HepG2 (cell line): ENCODE results near the gene SOCS1. TPM values are rescaled to one million over a fixed set of nuclear protein-coding genes. Genes with fewer than 3 reads are reported as not detected.

Experiments
- FLYWCH1 ChIP-seq: sonication (generic); formaldehyde crosslinking; IDR thresholded peaks from 2 replicates; pipeline ENCODE4 v1.8.1; 2023; ENCODE audit warnings: mild to moderate bottlenecking, missing genetic modification reagents
- KLF12 ChIP-seq: sonication (generic); formaldehyde crosslinking; IDR thresholded peaks from 2 replicates; pipeline ENCODE4 v1.4.0; 2020; ENCODE audit warnings: missing genetic modification reagents, borderline replicate concordance
- MYC ChIP-seq: sonication (generic); formaldehyde crosslinking; IDR thresholded peaks from 2 replicates; pipeline ENCODE4 v1.9.0; 2021; ENCODE audit warnings: missing genetic modification reagents, borderline replicate concordance
- NFYC ChIP-seq: IDR thresholded peaks from 2 replicates; pipeline ENCODE4 v1.6.1; 2016; ENCODE audit warnings: missing genetic modification reagents, missing compliant biosample characterization
- SIX4 ChIP-seq: sonication (generic); formaldehyde crosslinking; IDR thresholded peaks from 2 replicates; pipeline ENCODE4 v1.4.0; 2020; ENCODE audit warnings: missing genetic modification reagents
- ZBTB7B ChIP-seq: sonication (generic); formaldehyde crosslinking; IDR thresholded peaks from 2 replicates; pipeline ENCODE4 v1.4.0; 2020; ENCODE audit warnings: missing genetic modification reagents
- ZIK1 ChIP-seq: sonication (generic); formaldehyde crosslinking; IDR thresholded peaks from 2 replicates; pipeline ENCODE4 v1.5.0; 2020; ENCODE audit warnings: mild to moderate bottlenecking, low read depth, missing genetic modification reagents, borderline replicate concordance
- ZNF567 ChIP-seq: sonication (generic); formaldehyde crosslinking; IDR thresholded peaks from 2 replicates; pipeline ENCODE4 v1.8.1; 2023; ENCODE audit warnings: mild to moderate bottlenecking, missing genetic modification reagents, borderline replicate concordance
- ZNF7 ChIP-seq: IDR thresholded peaks from 2 replicates; pipeline ENCODE4 v1.6.1; 2016; ENCODE audit warnings: missing biosample characterization, missing genetic modification reagents
- ZNF713 ChIP-seq: sonication (generic); formaldehyde crosslinking; IDR thresholded peaks from 2 replicates; pipeline ENCODE4 v1.4.0; 2020; ENCODE audit warnings: mild to moderate bottlenecking, missing genetic modification reagents
- ZNF773 ChIP-seq: sonication (generic); formaldehyde crosslinking; IDR thresholded peaks from 2 replicates; pipeline ENCODE4 v1.4.0; 2020; ENCODE audit warnings: missing genetic modification reagents, borderline replicate concordance
- ZNF878 ChIP-seq: sonication (generic); formaldehyde crosslinking; IDR thresholded peaks from 2 replicates; pipeline ENCODE4 v1.8.1; 2023; ENCODE audit warnings: mild to moderate bottlenecking, missing genetic modification reagents, moderate library complexity
- polyA plus RNA-seq, 8 experiments: library from polyadenylated mRNA; depleted of rRNA in 3 of 8; stranded (reverse) in 7 of 8; unstranded in 1 of 8; fragments of >200 nt; fragmentation: Illumina TruSeq in 4 of 8; extraction: Trizol in 4 of 8; gene quantifications; 2 replicates each; pipeline versions ENCODE4 v1.2.1 to v1.2.3, GENCODE V29; 2011 to 2016; ENCODE audit warnings: low read depth in 4 of 8, missing spikeins in 1 of 8, mixed read lengths in 1 of 8; ENCODE audit not compliant: insufficient read depth in 1 of 8
- total RNA-seq, 5 experiments: library from RNA; depleted of rRNA; stranded (reverse); fragments of >200 nt; fragmentation: Illumina TruSeq; extraction: Trizol; gene quantifications; 2 replicates each; pipeline ENCODE4 v1.2.3, GENCODE V29; 2016; ENCODE audit warnings: low read depth in 1 of 5
- TF ChIP-seq, protein P1 (sequence below): sonication (generic); formaldehyde crosslinking; IDR thresholded peaks from 2 replicates; pipeline ENCODE4 v1.4.0; 2020; ENCODE audit warnings: missing genetic modification reagents
- TF ChIP-seq, protein P2 (sequence below): IDR thresholded peaks from 2 replicates; pipeline ENCODE4 v1.6.1; 2012; ENCODE audit warnings: inconsistent platforms
- TF ChIP-seq, protein P3 (sequence below): sonication (generic); formaldehyde crosslinking; IDR thresholded peaks from 2 replicates; pipeline ENCODE4 v1.8.0; 2022; ENCODE audit warnings: mild to moderate bottlenecking, missing genetic modification reagents, moderate library complexity
- TF ChIP-seq, protein P4 (sequence below), 2 experiments: sonication (generic) in 1 of 2; formaldehyde crosslinking in 1 of 2; IDR thresholded peaks; 2 replicates each; pipeline versions ENCODE4 v1.6.1 to v1.9.0; 2014 to 2022; ENCODE audit warnings: antibody characterized with exemption in 1 of 2, borderline replicate concordance in 1 of 2, inconsistent platforms in 1 of 2, low read depth in 1 of 2, missing genetic modification reagents in 1 of 2
- TF ChIP-seq, protein P5 (sequence below), 2 experiments: fragments of 450-650 bp in 1 of 2; sonication (generic) in 1 of 2; formaldehyde crosslinking; IDR thresholded peaks; 2 replicates each; pipeline versions ENCODE4 v1.5.0 to v1.8.0; 2020 to 2022; ENCODE audit warnings: mild to moderate bottlenecking in 1 of 2, missing genetic modification reagents in 1 of 2
- TF ChIP-seq, protein P6 (sequence below): sonication (generic); formaldehyde crosslinking; IDR thresholded peaks from 2 replicates; pipeline ENCODE4 v1.8.0; 2022; ENCODE audit warnings: mild to moderate bottlenecking, missing genetic modification reagents; ENCODE audit not compliant: insufficient replicate concordance

SOCS1 gene
- total and polyA plus RNA-seq, 2 of the 13 experiments (the other 11 are each of a cell fraction or from before 2014, with no cell fraction given), result 5.3 to 6.3 TPM

- TF ChIP-seq, protein P1, sequence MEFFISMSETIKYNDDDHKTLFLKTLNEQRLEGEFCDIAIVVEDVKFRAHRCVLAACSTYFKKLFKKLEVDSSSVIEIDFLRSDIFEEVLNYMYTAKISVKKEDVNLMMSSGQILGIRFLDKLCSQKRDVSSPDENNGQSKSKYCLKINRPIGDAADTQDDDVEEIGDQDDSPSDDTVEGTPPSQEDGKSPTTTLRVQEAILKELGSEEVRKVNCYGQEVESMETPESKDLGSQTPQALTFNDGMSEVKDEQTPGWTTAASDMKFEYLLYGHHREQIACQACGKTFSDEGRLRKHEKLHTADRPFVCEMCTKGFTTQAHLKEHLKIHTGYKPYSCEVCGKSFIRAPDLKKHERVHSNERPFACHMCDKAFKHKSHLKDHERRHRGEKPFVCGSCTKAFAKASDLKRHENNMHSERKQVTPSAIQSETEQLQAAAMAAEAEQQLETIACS, result no peak
- TF ChIP-seq KLF12 (no peak), FLYWCH1 (no peak), ZNF773 (CRISPR knock-in tag) (no peak), MYC (CRISPR knock-in tag) (no peak), NFYC (CRISPR knock-in tag) (no peak), ZNF878 (CRISPR knock-in tag) (no peak), SIX4 (no peak), ZNF713 (CRISPR knock-in tag) (no peak), ZNF7 (CRISPR knock-in tag) (no peak), ZNF567 (no peak), ZBTB7B (no peak), ZIK1 (CRISPR knock-in tag) (no peak)
- TF ChIP-seq, protein P2, sequence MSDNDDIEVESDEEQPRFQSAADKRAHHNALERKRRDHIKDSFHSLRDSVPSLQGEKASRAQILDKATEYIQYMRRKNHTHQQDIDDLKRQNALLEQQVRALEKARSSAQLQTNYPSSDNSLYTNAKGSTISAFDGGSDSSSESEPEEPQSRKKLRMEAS, result no peak
- TF ChIP-seq, protein P3, sequence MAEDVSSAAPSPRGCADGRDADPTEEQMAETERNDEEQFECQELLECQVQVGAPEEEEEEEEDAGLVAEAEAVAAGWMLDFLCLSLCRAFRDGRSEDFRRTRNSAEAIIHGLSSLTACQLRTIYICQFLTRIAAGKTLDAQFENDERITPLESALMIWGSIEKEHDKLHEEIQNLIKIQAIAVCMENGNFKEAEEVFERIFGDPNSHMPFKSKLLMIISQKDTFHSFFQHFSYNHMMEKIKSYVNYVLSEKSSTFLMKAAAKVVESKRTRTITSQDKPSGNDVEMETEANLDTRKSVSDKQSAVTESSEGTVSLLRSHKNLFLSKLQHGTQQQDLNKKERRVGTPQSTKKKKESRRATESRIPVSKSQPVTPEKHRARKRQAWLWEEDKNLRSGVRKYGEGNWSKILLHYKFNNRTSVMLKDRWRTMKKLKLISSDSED, result no peak
- TF ChIP-seq, protein P4, sequence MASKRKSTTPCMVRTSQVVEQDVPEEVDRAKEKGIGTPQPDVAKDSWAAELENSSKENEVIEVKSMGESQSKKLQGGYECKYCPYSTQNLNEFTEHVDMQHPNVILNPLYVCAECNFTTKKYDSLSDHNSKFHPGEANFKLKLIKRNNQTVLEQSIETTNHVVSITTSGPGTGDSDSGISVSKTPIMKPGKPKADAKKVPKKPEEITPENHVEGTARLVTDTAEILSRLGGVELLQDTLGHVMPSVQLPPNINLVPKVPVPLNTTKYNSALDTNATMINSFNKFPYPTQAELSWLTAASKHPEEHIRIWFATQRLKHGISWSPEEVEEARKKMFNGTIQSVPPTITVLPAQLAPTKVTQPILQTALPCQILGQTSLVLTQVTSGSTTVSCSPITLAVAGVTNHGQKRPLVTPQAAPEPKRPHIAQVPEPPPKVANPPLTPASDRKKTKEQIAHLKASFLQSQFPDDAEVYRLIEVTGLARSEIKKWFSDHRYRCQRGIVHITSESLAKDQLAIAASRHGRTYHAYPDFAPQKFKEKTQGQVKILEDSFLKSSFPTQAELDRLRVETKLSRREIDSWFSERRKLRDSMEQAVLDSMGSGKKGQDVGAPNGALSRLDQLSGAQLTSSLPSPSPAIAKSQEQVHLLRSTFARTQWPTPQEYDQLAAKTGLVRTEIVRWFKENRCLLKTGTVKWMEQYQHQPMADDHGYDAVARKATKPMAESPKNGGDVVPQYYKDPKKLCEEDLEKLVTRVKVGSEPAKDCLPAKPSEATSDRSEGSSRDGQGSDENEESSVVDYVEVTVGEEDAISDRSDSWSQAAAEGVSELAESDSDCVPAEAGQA (IDR thresholded peaks at IDR 0.05; ENCODE audit: low read depth), result no peak
- TF ChIP-seq, protein P4 (CRISPR knock-in tag; IDR thresholded peaks at IDR 0.05; ENCODE audit: borderline replicate concordance), result no peak
- TF ChIP-seq, protein P5, sequence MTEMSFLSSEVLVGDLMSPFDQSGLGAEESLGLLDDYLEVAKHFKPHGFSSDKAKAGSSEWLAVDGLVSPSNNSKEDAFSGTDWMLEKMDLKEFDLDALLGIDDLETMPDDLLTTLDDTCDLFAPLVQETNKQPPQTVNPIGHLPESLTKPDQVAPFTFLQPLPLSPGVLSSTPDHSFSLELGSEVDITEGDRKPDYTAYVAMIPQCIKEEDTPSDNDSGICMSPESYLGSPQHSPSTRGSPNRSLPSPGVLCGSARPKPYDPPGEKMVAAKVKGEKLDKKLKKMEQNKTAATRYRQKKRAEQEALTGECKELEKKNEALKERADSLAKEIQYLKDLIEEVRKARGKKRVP (CRISPR knock-in tag; IDR thresholded peaks at IDR 0.05), result no peak
- TF ChIP-seq, protein P6, sequence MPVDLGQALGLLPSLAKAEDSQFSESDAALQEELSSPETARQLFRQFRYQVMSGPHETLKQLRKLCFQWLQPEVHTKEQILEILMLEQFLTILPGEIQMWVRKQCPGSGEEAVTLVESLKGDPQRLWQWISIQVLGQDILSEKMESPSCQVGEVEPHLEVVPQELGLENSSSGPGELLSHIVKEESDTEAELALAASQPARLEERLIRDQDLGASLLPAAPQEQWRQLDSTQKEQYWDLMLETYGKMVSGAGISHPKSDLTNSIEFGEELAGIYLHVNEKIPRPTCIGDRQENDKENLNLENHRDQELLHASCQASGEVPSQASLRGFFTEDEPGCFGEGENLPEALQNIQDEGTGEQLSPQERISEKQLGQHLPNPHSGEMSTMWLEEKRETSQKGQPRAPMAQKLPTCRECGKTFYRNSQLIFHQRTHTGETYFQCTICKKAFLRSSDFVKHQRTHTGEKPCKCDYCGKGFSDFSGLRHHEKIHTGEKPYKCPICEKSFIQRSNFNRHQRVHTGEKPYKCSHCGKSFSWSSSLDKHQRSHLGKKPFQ (CRISPR knock-in tag), result no peak
Observed at GRCh38 chr16:11276896-11277593, 21.0 kb upstream of the SOCS1 start (continued).
